Cardiac septum (tissue), 1 donor: ENCODE measurements around the gene ZNF423. TPM values are rescaled to one million over a fixed set of nuclear protein-coding genes. Genes with fewer than 3 reads are reported as not detected.

ENCODE experiments used
- DNase-seq: peaks from one replicate; pipeline ENCODE4 v3.0.0-alpha.2; 2020; ENCODE audit warnings: low spot score
- intact Hi-C: fragments of 100-400 bp; cut with DNase I; formaldehyde crosslinking; loops from one replicate; pipeline ENCODE4 v1.14.0; 2022
- total RNA-seq: library from RNA; stranded (reverse); fragmentation: NEBNext Ultra II Directional; extraction: Animal tissue kit (Norgen Biotek cat#: 25700); gene quantifications from one replicate; pipeline ENCODE4 v1.2.1, GENCODE V29; 2021
- donor health status: DM: no; HTN: no; CAD: no.

The ZNF423 gene
- total RNA-seq, 1 donor from 2014 or later: 8.6 TPM

DNA sequence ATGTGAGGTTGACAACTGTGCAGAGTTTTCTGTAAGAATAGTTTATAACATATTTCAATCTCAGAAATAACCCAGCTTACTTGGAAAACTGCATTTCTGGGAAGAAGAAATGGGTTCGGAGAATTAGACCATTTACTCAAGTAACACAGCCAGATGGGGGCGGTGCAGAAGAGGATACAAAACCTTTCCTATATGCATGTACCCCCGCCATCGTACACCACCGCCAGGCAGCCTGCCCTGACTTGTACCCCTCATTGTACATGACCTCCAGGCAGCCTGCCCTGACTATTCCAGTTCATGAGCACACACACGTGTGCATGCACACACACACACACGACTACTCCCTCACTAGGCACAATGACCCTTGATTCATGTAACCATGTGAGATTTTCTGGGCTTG lies 328.3 kb downstream of the ZNF423 start:
- intact Hi-C loops: no loop called here
- no peak for DNase-seq

DNA sequence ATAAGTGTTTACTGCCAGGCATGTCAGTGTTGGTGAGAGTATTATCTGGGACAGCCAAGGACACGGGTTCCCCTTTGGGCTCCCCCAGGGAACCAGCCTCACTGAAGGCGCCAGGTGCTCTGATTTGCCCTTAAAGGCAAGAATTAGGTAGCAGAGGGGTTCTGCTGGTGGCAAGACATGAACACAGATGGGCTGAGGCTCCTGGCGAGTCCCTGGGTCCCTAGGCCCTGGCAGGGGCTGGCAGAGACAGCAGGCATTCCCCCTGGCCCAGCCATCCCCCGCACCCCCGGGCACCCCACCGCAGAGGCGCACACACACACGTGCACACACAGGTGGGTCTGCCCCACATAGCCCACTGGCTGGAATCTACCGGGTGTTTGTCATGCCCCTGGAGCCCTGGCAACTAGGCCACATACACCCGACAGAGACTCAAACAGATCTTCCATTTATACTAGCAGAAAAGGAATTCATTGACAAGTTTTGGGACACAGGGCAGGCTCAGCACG lies 329.0 kb downstream of the ZNF423 start:
- intact Hi-C loops: no loop called here
- no peak for DNase-seq

DNA sequence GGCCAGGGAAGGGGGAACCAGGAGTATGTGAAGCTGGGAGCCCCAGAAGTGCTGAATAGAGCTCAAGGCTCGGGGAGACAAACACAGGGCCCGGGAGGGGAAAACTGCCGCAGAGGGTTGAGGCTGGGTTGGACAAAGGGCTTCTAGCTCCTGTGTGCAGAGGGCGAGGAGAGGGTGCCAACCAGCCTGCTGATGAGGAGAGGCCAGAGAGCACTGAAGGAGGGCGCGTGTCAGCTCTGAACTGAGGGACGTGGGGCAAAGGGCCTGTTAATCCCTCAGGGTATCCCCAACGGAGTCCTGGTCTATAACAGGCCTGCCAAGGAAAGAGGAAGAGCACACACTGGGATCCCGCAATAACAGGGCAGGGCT lies 331.0 kb downstream of the ZNF423 start:
- intact Hi-C loops: no loop called here
- DNase-seq: no peak

DNA sequence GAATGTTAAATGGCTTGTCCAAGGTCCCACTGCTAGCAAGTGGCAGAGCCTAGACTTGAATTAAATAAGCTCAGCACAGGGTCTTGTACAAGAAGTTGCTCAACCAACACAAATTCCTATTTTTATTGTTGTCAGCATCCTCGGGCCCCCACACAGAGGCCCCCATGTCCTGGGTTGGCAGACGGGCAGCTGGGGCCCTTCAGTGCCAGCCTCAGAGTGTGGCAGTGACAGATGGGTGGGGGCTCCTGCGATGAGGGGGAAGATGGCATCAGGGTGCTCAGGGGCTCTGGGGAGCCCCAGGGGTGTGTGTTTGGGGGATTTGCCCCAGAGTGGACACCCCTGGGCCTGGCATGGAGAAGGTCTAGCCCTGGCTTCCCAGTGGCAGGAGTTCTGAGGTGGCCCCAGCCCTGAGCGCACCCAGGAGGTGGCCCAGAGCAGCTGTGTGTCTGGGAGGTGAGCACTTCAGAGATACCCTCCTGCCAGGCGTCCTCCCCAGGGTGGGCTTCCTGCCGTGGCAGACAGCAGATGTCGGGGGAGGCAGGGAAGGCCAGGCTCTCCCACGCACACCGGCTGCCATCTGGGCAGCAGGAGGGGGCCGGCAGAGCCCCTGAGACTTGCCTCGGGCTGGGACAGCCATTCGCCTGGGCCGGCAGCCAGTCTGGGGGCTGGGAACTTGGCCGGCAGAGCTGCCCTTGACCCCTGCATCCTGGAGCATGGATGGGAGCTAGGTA lies 331.5 kb downstream of the ZNF423 start:
- intact Hi-C loops: no loop called here

GRCh38 chr16:49523435-49524159 lies 332.3 kb downstream of the ZNF423 start:
- intact Hi-C loops: no loop called here
- DNase-seq: no peak

More for the DNA sequence above, 331.5 kb downstream of the ZNF423 start:
- no peak for DNase-seq

GRCh38 chr16:49521734-49522325 lies 334.1 kb downstream of the ZNF423 start:
- DNase-seq: no peak
- intact Hi-C loops: no loop called here

GRCh38 chr16:49520492-49521038 lies 335.3 kb downstream of the ZNF423 start:
- intact Hi-C loops: no loop called here
- no peak for DNase-seq

DNA sequence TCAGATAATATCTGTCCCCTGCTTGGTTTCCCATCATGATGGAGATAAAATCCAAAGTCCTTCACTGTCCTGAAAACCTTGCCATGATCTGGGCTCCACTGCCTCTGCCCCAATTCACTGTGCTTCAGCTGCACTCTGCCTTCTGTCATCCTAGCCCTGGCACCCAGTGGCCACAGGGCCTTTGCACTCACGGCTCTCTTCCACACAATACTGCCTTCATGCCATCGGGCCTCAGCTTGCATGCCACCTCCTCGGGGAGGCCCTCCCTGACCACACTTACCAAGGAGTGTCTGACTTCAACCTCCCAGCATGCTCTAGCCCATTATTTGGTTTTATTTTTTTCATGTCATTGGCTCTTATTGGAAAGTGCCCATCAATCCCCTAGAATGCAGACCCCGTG lies 336.2 kb downstream of the ZNF423 start:
- no peak for DNase-seq
- intact Hi-C loops: no loop called here

GRCh38 chr16:49519008-49519656 lies 336.8 kb downstream of the ZNF423 start:
- DNase-seq: no peak
- intact Hi-C loops: no loop called here

- intact Hi-C loops: no loop called here
- no peak for DNase-seq
Observed at GRCh38 chr16:49516382-49517036, 339.4 kb downstream of the ZNF423 start.

DNA sequence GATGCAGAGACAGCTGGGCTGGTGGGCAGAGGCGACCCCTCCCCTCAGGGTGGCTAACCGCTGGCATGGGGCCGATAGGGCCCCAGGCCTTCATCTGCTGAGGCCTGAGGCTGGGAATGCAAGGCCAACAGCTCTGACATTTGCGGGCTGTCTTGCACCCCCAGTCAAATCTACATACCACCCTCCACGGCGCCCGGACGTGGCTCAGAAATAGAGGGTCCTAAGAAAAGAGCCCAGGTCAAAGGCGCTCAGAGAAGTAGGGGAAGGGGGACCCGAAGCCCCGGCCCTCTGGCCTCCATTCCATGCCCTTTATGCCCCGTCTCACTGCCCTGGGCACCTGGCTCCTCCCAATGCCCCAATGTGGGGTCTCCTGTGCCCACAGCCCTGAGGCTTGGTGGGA lies 340.1 kb downstream of the ZNF423 start:
- intact Hi-C loops: no loop called here

GRCh38 chr16:49515016-49515565 lies 340.8 kb downstream of the ZNF423 start:
- no peak for DNase-seq
- intact Hi-C loops: no loop called here

More for the DNA sequence above, 340.1 kb downstream of the ZNF423 start:
- DNase-seq: no peak

DNA sequence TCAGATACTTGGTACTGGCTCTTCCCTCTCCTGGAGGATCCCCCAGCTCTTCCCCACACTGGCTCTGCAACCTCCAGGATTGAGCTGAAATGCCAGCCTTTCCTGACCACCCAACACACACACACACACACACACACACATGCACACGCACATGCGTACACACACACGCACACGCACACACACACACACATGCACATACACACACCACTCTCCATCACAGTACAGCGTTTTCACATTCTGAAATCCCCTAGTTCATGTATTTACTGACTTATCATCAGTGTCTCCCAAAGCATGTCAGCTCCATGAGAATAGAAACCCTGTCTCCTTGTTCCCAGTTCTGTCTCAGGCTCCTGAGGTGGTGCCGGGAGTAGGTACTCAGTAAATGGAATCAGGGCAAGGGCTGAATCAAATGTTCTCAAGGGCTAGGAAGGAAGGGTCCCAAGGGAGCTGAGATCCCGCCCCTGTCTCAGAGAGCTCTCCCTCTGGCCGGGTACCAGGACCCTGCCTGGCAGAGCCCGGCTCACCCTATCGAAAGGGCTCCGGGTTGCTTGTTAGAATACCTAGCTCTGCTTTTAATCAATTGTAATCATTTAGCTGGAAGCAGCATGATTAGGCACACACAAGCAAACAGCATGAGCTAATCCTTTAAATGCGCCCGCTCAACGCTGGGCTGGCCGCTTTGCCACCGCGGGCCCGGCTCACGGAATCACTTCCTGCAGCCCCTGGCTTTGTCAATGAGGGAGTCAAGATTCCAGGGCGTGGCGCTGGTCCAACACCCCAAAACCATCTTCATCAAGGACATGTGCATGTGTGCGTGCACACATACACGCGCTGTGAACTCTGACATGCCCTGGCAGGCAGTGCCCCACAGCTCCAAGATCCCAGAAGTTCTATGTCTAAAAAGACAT lies 341.6 kb downstream of the ZNF423 start:
- no peak for DNase-seq
- intact Hi-C loops: no loop called here

DNA sequence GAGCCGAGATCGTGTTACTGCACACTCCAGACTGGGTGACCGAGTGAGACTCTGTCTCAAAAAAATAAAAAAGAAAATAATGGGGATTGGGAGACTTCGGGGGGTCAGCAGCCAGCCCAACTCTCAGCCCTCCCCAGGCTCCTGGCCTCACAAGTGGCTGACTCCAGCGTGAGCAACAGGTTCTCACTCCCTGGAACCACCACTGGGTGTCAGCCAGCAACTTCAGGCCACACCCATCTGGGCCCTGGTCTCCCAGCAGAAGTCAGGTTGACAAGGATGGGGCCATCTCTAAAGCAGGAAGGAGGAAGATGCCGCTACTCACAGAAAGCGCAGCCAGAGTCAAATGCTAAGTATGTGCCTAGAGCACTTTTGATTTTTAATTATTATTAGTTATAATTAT lies 342.9 kb downstream of the ZNF423 start:
- intact Hi-C loops: no loop called here

GRCh38 chr16:49510654-49511305 lies 345.1 kb downstream of the ZNF423 start:
- no peak for DNase-seq
- intact Hi-C loops: no loop called here

More for the DNA sequence above, 342.9 kb downstream of the ZNF423 start:
- DNase-seq: no peak

DNA sequence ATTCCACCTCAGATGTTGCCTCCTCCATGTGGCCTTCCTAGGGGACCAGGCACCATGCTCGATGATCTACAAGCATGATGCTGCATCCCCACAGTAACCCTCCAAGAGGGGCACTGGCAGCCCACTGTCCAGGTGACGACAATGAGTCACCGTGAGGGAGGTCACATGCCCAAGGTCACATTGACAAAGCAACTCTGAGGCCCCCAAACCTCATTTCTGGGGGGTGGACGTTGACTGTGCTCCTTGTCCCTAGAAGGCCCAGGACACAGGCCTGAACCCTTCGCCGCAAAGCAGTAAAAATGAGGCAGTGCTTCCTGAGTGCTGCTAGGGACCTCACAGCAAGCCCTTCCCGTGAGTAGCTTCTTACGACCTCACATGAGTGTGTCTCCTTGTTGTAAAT lies 345.8 kb downstream of the ZNF423 start:
- no peak for DNase-seq
- intact Hi-C loops: no loop called here
